ENCODE measurements around the gene CNTNAP3.
"Not testable (repeated sequence)": the region's sequence is repeated elsewhere in the genome, so short reads cannot be mapped to it uniquely, and the experiment has no call there.

DNA sequence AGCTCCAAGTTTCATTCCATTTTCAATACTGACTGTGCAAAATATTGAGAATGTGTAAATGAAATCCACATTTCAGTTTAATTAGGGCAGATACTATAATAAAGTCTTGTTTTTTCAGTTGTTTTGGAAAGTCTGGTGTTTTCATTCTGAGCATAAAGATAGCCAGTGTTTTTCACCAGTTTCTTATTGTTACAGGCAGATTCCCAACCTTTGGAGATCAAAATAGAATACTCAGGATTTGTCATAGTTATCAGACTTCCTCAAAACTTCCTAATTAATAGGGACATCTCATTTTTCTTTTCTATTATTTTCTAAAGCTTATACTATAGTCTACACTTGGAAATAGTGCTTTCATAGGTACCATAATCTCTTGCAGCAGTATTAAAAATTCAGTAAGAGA is 176.2 kb downstream of the CNTNAP3 start:
- not testable (repeated sequence) for TF ChIP-seq TAF1 (IDR thresholded peaks at IDR 0.05; ENCODE audit: borderline replicate concordance, low read depth, low read length); POLR2A (IDR thresholded peaks at IDR 0.05; ENCODE audit: low read depth, low read length)
